Measurements from ENCODE around the gene RBM34.

The RBM34 gene

DNA sequence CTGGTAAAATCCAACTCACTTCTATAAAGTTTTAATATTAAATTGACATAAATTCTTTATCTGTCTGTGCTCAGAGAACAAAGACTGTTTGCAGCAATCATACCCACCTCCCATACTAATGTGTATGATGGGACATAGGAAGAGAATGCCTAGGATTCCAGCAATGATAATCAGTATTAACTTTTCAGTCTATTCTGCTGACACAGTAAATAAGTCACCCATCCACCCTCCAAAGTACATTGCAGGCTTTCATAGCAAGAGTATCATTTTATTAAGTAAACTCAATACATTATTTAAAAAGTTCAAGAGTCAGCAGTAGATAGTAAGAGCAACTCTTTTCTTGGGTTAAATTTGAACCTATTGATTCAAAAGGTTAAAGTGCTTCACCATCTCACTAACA, 8.8 kb downstream of the RBM34 start:
- no peak for DNase-seq

DNA sequence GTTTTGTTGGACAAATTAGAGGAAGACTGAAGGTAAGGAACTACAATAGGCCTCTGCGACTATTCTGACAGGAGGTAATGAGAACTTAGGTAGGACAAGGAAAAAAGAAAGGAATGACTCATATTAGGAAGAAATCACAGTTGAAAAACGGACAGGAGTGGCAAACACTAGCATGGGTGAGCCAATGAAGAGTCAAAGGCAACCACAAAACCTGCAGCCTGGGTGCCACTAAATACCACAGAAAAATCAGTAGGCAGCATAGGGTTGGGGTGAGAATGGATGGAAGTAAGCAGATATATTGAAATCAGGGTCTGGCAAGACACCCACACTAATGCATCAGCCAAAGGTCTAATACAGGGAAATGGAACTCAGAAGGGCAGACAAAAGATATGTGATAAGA, 10.0 kb downstream of the RBM34 start:
- no peak for DNase-seq

DNA sequence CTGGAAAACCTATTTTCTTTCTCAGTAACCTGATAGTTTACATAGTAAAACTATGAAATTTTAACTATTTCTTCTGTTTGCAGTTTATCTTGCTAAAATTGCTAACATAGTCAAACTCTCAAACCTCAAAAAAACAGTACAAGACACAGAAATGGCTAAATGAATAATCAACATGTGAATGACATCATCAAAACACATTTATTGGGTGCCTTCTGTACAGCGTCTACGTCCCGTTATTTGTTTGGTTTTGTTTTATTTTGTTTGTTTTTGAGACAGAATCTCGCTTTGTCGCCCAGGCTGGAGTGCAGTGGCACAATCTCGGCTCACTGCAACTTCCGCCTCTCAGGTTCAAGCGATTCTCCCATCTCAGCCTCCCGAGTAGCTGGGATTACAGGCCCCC, 11.2 kb downstream of the RBM34 start:
- no peak for DNase-seq

DNA sequence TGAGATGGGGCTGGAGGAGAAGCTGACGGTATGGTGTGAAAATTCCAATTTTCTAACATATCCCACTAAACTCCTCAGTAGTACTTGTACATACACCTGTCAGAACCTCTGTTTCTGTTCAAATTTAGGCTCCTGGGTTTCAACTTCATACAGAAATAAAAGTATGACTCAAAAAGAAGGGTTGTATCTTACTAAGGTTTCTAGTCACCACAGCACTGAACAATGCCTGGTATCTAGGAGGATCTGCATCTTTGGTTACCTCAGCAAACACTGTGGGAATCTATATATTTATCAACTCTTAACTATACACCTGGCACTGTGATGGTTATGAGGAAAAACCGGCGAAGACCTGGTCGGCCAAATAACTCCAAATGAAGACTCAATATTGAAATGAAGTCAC, 13.8 kb downstream of the RBM34 start:
- no peak for DNase-seq

DNA sequence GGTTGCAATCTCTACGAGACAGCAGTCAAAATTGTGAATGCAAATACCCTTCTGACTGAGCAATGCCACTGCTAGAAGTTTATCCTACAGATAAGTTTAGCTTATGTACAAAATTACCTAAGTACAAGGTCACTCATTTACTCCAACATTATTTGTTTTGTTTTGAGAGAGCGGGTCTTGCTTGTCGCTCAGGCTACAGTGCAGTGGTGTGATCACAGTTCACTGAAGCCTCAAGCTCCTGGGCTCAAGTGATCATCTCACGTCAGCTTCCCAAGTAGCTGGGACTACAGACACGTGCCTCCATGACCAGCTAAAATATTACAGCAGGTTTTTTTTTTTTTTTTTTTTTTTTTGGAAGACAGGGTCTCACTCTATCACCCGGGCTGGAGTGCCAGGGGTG, 15.4 kb downstream of the RBM34 start:
- no peak for DNase-seq

DNA sequence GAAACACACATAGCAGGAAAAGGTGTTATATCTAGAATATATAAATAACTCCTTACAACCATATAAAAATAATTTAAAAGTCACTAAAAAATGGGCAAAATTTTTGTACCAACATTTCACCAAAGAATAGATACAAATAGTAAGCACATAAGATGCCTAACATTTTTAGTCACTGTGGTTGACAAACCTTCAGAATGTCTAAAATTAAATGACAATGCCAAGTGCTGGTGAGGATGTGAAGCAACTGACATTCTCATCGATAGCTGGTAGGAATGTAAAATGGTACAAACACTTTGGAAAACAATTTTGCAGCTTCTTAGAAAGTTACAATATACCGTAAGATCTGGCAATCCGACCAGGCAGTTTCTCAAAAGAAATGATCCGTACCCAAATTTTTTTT, 18.1 kb downstream of the RBM34 start:
- no peak for DNase-seq

DNA sequence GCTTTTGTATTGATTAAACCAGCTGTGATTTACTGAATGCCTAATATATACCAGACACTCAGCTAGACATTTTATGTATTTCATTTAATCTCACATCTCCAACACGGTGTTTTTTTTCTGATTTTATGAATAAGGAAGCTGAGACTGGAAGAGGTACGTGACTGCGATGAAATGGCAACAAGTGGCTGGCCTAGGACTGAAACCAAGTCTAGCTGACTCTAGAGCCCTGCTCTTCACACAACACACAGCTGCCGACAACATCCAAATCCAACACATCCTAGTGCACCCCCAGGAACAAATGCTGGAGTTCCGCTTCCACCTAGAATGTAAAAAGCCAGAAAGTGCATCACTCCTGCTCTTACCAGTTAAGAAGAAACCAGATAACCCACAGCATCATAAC, 21.7 kb downstream of the RBM34 start:
- no peak for DNase-seq

DNA sequence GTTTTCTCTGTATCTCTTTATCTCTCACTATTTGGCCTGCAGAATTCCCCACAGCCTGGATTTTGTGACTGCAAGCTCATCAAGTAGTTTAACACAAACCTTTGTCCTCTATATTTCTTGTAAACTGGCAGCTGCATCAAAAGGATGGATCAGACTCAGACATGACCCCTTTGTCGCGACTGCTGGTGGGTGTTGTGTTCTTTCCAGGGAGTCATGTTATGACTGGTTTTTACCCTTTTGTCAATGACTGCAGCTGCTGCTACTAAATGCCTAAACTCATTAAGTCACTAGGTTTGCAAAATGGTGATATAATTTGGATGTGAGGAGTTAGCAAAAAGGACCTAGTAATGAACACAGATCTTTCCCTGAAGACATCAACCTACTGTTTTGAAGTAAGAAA, 22.2 kb downstream of the RBM34 start:
- DNase-seq = no peak

DNA sequence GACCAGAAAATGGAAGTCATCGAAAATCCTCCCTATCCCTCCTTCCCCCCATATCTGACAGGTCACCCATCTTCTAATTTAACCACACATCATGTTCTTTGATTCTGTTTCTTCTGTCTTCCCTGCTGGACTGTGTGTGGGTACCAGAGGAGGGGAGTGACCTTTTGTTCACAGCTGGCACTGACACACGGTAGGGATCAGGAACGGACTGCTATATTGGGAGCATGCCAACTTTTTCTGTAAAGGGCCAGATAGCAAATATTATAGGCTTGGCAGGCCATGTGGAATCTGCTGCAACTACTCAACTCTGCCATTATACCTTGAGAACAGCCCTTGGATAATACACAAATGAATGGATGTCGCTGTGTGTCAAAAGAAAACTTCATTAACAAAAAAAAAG, 24.9 kb downstream of the RBM34 start:
- DNase-seq = no peak

DNA sequence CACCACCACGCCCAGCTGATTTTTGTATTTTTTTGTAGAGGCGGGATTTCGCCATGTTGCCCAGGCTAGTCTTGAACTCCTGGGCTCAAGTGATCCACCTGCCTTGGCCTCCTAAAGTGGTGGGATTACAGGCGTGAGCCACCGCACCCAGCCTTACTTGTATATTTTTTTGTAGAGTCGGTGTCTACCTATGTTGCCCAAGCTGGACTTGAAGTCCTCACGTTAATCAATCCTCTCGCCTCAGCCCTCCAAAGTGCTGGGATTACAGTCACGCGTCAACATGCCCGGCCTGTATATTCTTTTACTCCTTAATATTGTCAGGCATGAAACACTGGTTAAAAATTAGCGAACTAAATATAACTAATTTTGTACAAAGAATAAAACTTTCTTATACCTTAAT, 26.9 kb downstream of the RBM34 start:
- no peak for DNase-seq

DNA sequence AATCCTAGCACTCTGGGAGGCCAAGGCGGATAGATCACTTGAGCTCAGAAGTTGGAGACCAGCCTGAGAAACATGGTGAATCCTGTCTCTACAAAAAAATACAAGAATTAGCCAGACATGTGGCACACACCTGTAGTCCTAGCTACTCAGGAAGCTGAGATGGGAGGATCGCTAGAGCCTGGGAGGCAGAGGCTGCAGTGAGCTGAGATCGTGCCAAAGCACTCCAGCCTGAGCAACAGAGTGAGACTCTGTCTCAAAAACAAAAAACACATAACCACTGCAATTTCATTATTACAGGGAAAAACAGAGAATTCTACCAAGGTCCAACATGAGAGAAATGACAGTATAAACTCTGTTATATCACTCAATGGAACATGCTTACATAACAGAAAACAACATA, 28.0 kb downstream of the RBM34 start:
- no peak for DNase-seq

DNA sequence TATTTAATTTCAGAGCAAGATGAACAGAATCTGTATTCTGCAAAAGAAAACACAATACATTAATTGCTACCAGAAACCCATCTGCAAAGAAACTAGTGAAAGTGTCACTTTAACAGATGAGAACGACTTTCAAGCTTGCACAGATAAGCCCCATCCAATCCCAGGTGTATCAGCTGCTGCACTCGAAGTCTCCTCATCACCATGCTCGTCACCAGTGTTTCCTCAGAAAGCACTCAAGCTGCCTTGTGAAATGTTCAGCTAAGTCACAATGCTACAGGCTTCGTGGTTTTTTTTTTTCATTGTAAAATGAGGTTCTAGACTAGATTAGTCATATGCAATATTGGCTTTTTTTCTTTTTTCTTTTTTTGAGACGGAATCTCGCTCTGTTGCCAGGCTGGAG, 29.1 kb downstream of the RBM34 start:
- no peak for DNase-seq

DNA sequence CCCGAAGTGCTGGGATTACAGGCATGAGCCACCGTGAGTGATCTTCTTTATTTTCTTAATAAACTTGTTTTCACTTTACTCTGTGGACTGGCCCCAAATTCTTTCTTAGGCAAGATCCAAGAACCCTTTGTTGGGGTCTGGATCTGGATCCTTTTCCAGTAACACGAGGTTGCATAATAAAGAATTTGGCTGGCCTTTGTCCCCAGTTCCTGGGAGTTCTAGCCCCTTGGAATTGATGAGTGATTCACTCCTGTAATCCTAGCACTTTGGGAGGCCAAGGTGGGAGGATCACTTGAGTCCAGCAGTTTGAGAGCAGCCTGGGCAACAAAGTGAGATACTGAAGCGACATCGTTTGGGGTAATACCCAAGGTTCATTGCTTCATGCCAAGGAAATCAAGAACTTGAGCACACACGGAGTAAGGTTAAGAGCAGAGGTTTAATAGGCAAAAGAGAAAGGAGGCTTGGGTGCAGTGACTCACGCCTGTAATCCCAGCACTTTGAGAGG, 30.2 kb downstream of the RBM34 start:
- DNase-seq = no peak

DNA sequence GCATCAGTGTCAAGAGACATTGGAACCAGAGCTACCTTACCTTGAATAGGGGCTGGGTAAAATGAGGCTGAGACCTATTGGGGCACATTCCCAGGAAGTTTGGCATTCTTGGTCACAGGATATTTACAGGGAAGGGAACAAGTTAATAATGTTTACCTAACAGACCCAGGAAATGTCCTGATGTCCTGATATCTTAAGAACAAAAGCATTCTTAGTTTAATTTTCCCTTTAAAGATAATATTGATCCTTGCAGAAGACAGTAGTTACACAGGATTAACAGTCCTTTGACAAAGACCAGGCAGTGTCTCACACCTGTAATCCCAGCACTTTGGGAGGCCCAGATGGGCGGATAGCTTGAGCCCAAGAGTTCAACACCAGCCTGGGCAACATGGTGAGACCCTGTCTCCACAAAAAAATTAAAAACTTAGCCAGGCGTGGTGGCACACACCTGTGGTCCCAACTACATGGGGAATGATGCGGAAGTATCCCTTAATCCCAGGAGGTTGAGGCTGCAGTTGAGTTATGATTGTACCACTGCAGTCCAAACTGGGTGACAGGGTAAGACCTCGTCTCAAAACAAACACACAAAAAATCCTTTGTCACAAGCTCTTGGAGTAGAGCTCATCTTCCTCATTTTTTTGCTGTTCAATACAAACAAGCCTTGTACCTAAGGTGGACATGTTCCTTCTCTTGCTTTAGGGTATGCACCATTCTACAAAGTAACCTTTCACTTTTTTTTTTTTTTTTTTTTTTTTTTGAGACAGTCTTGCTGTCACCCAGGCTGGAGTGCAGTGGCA, 31.1 kb downstream of the RBM34 start:
- no peak for DNase-seq

DNA sequence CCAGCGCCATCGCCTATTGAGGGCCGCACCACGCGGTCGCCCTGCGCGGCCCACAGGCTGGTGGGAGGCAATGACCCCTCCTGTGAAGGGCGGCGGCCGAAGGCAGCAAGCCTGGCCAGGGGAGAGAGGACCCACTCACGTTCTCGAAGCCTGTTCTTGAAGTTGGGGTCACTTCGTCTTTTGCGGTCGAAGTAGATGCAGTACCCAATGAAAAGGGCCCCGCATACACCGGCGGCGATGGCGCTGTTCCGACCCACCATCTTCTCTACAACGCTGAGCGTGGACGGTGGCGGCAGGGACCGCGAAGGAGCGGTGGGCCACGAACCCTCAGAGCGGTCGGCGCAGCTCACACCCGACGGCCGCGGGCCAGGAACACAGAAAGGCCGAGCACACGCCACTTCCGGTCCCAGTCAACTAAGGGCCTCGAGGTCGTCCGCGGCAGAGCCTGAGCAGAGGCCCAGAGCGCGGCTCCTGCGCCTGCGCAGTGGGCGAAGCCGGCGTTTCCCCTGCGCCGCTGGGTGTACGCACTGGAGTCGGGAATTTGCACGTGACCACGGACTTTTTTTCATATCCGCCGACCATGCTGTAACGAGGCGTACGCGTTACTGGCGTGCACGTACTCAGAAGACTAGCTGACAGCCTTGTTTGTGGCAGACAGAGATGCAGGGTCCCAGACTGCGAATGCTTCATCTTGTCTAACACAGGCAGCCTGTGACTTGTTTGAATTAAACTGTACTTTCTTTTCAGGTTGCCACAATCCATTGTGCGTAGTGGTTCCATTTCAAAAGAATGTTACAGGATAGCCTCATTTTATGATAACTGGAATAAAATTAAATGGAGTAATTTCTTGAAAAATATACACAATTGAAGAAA, 32.4 kb downstream of the RBM34 start, which contains the start of gene TOMM20:
TOMM20 (minus strand) TSS at position 382 of the 873 bp plus-strand sequence; CDS start at position 260, 122 bp downstream.
- DNase-seq = peak; percentile 97

DNA sequence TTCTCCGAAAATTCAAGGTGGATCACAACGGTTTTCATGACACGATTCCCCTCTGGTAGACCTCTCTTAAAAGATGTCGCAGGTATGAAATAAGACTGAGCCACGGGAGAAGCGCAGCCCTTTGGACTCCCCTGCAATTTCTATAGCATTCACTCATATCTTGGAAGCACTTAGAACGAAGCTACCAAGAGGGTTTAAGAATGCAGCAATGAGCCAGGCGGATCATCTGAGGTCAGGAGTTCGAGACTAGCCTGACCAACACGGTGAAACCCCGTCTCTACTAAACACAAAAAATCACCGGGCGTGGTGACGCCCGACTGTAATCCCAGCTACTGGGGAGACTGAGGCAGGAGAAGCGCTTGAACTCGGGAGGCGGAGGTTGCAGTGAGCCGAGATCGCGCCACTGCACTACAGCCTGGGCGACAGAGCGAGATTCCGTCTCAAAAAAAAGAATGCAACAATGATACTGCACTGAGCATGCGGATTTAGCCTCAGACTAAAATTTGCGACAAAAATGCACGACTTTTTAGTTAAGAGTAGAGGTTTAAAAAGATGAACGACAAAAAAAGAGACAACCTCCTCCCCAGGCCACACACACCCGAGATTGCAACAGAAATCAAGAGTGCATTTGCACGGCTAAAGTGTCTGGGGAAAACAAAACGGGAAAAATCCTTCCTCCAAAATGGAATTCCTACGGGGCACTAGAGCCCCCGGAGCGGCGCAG, 33.2 kb downstream of the RBM34 start:
- DNase-seq = peak; percentile 28

DNA sequence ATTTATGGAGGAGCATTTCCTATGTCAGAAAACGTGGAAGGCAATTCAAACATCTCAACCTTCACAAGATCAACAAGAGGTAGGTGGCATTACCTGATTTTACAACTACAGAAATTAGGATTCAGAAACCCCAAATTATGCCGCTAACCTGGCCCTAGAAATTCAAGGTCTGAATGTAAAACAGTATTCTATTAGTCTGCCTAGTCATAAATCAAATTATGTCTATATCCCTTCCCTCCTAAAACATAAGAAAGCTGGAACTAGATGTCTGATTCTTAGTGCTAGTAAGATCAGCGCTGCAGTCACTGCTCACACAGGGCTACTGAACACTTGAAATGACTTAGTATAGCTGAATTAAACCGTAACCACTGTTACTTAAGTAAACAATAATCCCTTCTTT, 33.8 kb downstream of the RBM34 start:
- DNase-seq = no peak

DNA sequence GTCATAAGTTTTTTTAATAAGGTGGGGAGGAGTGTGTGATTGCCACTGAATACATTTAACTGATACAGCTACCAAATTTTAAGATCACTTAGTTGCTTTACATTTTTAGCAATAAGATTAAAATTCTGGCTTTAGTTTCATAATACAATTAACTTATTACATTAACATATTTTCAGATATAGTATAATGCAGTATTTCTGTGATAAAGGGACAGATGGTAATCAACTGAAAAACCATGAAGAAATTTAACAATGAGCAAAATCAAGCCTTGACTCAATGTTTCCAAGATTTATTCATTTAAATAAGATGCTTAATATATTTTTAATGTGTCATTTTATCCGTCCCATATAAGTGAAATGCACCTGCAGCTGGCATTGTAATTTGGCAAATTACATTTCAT, 36.4 kb downstream of the RBM34 start:
- no peak for DNase-seq

DNA sequence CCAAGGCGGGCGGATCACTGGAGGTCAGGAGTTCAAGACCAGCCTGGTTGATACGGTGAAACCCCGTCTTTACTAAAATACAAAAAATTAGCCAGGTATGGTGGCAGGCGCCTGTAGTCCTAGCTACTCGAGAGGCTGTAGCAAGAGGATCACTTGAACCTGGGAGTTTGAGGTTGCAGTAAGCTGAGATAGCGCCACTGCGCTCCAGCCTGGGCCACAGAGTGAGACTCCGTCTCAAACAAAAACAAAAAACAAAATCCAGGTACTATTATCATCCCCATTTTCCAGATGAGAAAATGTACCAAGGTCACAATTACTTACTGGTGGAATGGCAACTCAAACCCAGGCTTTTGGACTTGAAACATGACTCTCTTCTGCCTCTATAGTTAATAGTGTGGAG, 36.9 kb downstream of the RBM34 start:
- no peak for DNase-seq

DNA sequence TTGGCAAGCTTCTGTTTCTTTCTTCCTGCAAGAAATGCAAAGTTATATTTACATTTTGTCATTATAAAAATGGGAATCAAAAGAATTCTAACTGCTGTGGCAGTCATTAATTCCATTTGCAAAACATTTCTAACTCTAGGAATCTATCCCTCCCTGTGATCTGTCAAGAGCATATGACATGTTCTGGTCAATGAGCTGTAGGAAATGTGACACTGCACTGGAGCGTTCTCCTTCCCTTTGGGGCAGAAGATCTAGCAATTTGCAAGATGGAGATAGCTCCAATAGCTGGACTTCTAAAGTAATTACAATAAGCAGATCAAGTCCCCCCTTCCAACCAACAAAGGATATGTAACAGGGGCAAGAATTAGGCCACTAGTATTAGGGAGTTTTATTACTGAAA, 38.7 kb downstream of the RBM34 start:
- DNase-seq = no peak

DNA sequence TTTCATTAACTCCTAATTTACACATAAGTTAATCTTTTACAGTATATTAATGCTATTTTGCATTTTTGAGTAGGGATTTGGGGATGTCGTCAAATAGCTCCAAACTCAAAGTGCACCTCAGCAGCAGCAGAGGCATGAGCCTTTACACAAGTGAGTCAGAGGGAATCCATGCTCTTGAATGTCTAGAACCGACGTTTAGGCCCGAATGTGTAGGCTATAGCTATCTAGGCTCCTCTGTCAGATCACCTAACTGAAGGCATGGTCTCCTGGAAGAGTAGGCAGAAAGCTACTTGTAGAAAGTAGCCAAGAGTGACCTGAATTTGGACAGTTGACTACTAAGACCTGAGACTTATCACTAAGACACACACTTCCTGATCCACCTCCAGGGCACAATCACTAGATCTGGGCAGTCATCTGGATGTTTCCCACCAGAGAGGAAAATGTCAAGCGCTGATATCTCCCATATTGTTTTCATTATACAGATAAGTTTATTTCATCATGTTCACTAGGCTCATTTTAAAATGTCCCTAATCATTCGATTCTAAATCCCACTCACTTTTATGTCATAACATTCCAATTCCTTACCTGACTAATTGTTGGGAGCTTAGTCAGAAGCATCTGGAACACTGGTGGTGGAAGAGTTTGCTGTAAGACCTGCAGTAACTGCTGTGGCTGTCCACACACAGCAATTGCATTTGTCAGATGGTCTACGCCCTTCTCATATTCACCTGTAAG, 47.7 kb downstream of the RBM34 start:
- no peak for DNase-seq

Measured in CD4-positive, alpha-beta T cell treated with Interleukin-12 subunit alpha and Interleukin-12 subunit beta, for 1 hour (primary cell).